PC-9 (cell line): Measurements from ENCODE around the gene F9. TPM values are rescaled to one million over a fixed set of nuclear protein-coding genes. Genes with fewer than 3 reads are reported as not detected.

Source experiments
- BruUV-seq: library from RNA; stranded (reverse); fragments of 400-500 nt; replicated peaks from 2 replicates; lab custom pipeline; 2021; lab: Mats Ljungman, UMichigan
- CTCF ChIA-PET: fragments of 300-600 bp; sonication (Branson Sonifier 250); formaldehyde crosslinking; loops from one replicate; lab custom pipeline; 2022; ENCODE audit warnings: antibody characterized with exemption; lab: Charles Lee
- POLR2A ChIA-PET: fragments of 300-600 bp; sonication (Branson Sonifier 250); formaldehyde crosslinking; loops from one replicate; lab custom pipeline; 2022; ENCODE audit warnings: antibody characterized with exemption; ENCODE audit not compliant: unreplicated experiment; lab: Charles Lee
- DNase-seq, 2 experiments: peaks; one replicate each; pipeline versions ENCODE4 v3.0.0 to v3.0.0-alpha.2; 2015 to 2022; ENCODE audit warnings: mixed read lengths in 1 of 2
- H2AFZ ChIP-seq: fragments of 200-600 bp; sonication (generic); 2 replicates; pipeline ENCODE4 v1.8.1; 2017; ENCODE audit warnings: antibody characterized with exemption
- H3F3A ChIP-seq: fragments of 200-600 bp; sonication (generic); 2 replicates; pipeline ENCODE4 v1.8.1; 2017; ENCODE audit warnings: antibody characterized with exemption, mild to moderate bottlenecking, low read depth; ENCODE audit not compliant: insufficient read depth
- H3K27ac ChIP-seq: fragments of 200-600 bp; sonication (generic); 2 replicates; pipeline ENCODE4 v1.6.1; 2016; ENCODE audit warnings: mixed run types
- H3K27me3 ChIP-seq: fragments of 200-600 bp; sonication (generic); 2 replicates; pipeline ENCODE4 v1.6.1; 2016; ENCODE audit warnings: low read depth, mixed run types; ENCODE audit not compliant: insufficient read depth
- H3K36me3 ChIP-seq: fragments of 200-600 bp; sonication (generic); 2 replicates; pipeline ENCODE4 v1.6.1; 2016; ENCODE audit warnings: low read depth, mixed run types
- H3K4me1 ChIP-seq: fragments of 200-600 bp; sonication (generic); replicated peaks from 2 replicates; pipeline ENCODE4 v1.6.1; 2016; ENCODE audit warnings: mixed run types; ENCODE audit not compliant: insufficient read depth
- H3K4me2 ChIP-seq: fragments of 200-600 bp; sonication (generic); 2 replicates; pipeline ENCODE4 v1.6.1; 2017; ENCODE audit warnings: mixed run types
- H3K4me3 ChIP-seq: fragments of 200-600 bp; sonication (generic); 2 replicates; pipeline ENCODE4 v1.6.1; 2016; ENCODE audit warnings: mixed run types
- H3K79me2 ChIP-seq: fragments of 200-600 bp; sonication (generic); 2 replicates; pipeline ENCODE4 v1.6.1; 2017; ENCODE audit warnings: low read depth, mixed run types
- H3K9me2 ChIP-seq: fragments of 200-600 bp; sonication (generic); 2 replicates; pipeline ENCODE4 v1.8.1; 2017; ENCODE audit warnings: mild to moderate bottlenecking; ENCODE audit not compliant: insufficient read depth
- H3K9me3 ChIP-seq: fragments of 200-600 bp; sonication (generic); 2 replicates; pipeline ENCODE4 v1.8.1; 2016; ENCODE audit warnings: low read depth; ENCODE audit not compliant: insufficient read depth
- H4K20me1 ChIP-seq: fragments of 200-600 bp; sonication (generic); 2 replicates; pipeline ENCODE4 v1.8.1; 2017; ENCODE audit not compliant: insufficient read depth
- EZH2 ChIP-seq: fragments of 200-600 bp; sonication (generic); IDR thresholded peaks from 2 replicates; pipeline ENCODE4 v1.8.0; 2017; ENCODE audit warnings: antibody characterized with exemption, low read depth
- intact Hi-C: fragments of 100-400 bp; cut with micrococcal nuclease; formaldehyde crosslinking; loops from one replicate; pipeline ENCODE4 v1.10.0; 2022; ENCODE audit not compliant: unreplicated experiment
- total RNA-seq: library from RNA; stranded (reverse); gene quantifications from 2 replicates; pipeline ENCODE4 v1.2.3, GENCODE V29; 2021
- TF ChIP-seq, protein P1 (sequence below): fragments of 200-600 bp; sonication (generic); conservative IDR thresholded peaks from 2 replicates; pipeline ENCODE4 v1.6.1; 2017; ENCODE audit warnings: mixed run types, antibody characterized with exemption, mild to moderate bottlenecking, moderate library complexity

Gene F9
- total RNA-seq, 1 experiment from 2014 or later = not detected

DNA sequence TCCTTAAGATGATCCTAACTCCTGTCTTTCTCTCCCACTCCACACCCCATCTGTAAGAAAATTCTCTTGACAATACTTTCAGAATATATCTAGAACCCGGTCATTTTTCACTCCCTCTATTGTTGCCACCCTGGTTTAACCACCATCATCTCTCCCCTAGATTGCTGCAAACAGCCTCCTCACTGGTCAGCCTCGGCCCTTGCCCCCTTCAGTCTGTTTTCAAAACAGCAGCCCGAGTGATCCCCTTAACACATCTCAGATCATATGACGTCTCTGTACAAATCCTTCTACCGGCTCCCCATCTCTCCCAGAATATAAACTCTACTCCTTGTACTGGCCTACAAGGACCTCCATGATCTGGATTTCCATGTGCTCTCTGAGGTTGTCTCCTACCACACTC is 35.2 kb upstream of the F9 start:
- intact Hi-C loops = no loop called here
- H3K9me2 ChIP-seq = no peaks in the 10 kb centered on the region

DNA sequence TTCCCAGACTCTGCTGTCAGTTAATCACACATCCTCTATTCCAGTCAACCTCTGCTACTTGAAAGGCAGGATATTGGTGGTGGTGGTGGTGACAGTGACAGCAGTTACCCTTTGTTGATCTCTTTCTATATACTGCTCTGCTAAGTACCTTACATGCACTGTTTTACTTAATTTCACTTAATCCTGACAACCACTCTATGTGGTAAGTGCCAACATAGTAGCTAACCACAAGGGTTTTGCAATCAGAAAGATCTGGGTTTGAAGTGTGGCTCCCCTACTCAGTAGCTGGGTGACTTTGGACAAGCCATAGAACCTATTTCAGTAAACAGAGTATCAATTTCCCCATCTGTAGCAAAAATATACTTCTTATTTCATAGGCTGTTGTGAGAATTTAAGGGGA is 24.2 kb upstream of the F9 start:
- ChIA-PET POLR2A (no interaction called here), CTCF (no interaction called here)
- TF ChIP-seq, protein P1, sequence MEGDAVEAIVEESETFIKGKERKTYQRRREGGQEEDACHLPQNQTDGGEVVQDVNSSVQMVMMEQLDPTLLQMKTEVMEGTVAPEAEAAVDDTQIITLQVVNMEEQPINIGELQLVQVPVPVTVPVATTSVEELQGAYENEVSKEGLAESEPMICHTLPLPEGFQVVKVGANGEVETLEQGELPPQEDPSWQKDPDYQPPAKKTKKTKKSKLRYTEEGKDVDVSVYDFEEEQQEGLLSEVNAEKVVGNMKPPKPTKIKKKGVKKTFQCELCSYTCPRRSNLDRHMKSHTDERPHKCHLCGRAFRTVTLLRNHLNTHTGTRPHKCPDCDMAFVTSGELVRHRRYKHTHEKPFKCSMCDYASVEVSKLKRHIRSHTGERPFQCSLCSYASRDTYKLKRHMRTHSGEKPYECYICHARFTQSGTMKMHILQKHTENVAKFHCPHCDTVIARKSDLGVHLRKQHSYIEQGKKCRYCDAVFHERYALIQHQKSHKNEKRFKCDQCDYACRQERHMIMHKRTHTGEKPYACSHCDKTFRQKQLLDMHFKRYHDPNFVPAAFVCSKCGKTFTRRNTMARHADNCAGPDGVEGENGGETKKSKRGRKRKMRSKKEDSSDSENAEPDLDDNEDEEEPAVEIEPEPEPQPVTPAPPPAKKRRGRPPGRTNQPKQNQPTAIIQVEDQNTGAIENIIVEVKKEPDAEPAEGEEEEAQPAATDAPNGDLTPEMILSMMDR = no peak
- TF ChIP-seq EZH2 = no peak
- H3K27me3 ChIP-seq = no peaks in the 10 kb centered on the region
- H3K4me1 ChIP-seq = no peaks in the 10 kb centered on the region
- H3K4me3 ChIP-seq = no peak overlapping the region
- no peaks in the 10 kb centered on the region for H3K9me2 ChIP-seq
- no peak overlapping the region for H3K27ac ChIP-seq
- H3F3A ChIP-seq = no peaks in the 10 kb centered on the region
- H3K36me3 ChIP-seq = no peaks in the 10 kb centered on the region
- no peak for DNase-seq
- intact Hi-C loops = no loop called here
- H3K4me2 ChIP-seq = no peak overlapping the region
- no TSS peak for BruUV-seq
- H3K9me3 ChIP-seq = no peaks in the 10 kb centered on the region
- H3K79me2 ChIP-seq = no peaks in the 10 kb centered on the region
- no peaks in the 10 kb centered on the region for H4K20me1 ChIP-seq
- no peak overlapping the region for H2AFZ ChIP-seq

More for the DNA sequence above, 35.2 kb upstream of the F9 start:
- Histone ChIP-seq H3K79me2 (no peaks in the 10 kb centered on the region), H3K27ac (no peak overlapping the region), H3K4me1 (no peaks in the 10 kb centered on the region), H3F3A (no peaks in the 10 kb centered on the region), H3K9me3 (no peaks in the 10 kb centered on the region), H3K4me3 (no peak overlapping the region), H3K4me2 (no peak overlapping the region), H2AFZ (no peak overlapping the region), H4K20me1 (no peaks in the 10 kb centered on the region), H3K27me3 (no peaks in the 10 kb centered on the region), H3K36me3 (no peaks in the 10 kb centered on the region)
- BruUV-seq = no TSS peak
- no peak for TF ChIP-seq EZH2
- TF ChIP-seq, protein P1 = no peak
- no peak for DNase-seq
- CTCF ChIA-PET = no interaction called here
- POLR2A ChIA-PET = no interaction called here

DNA sequence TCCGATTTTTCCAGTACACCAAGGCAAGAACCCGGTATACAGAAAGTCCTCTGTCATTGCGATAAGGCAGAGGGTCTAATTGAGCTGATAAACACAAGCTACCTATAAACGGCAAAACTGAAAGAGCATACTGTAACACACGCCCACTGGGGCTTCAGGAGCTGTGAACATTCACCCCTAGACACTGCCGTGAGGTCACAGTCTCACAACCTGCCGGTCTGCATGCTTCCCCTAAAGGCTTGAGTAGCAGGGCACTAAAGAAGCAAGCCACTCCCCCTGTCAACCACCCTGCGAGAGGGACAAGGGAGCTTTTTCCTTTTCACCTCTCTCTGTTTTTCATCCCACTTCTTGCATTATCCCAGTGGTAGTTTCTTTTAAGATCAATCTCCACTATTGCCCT is 22.4 kb upstream of the F9 start:
- CTCF ChIA-PET = no interaction called here
- Histone ChIP-seq H3K79me2 (no peaks in the 10 kb centered on the region), H3K27me3 (no peaks in the 10 kb centered on the region), H2AFZ (no peak overlapping the region), H3K27ac (no peak overlapping the region), H3K4me1 (no peaks in the 10 kb centered on the region), H3K4me3 (no peak overlapping the region), H3K36me3 (no peaks in the 10 kb centered on the region), H4K20me1 (no peaks in the 10 kb centered on the region), H3K9me2 (no peaks in the 10 kb centered on the region), H3K9me3 (no peaks in the 10 kb centered on the region), H3K4me2 (no peak overlapping the region), H3F3A (no peaks in the 10 kb centered on the region)
- POLR2A ChIA-PET = no interaction called here
- intact Hi-C loops = no loop called here
- no peak for DNase-seq
- TF ChIP-seq, protein P1 = no peak
- TF ChIP-seq EZH2 = no peak
- no TSS peak for BruUV-seq
